Measurements from ENCODE around the gene WIPF3. TPM values are rescaled to one million over a fixed set of nuclear protein-coding genes. Genes with fewer than 3 reads are reported as not detected.
A peak's percentile ranks its signal among the peaks of the same experiment; 100 is the strongest.

WIPF3 gene
- total and polyA plus RNA-seq, 2 experiments from 2014 or later, result not detected

DNA sequence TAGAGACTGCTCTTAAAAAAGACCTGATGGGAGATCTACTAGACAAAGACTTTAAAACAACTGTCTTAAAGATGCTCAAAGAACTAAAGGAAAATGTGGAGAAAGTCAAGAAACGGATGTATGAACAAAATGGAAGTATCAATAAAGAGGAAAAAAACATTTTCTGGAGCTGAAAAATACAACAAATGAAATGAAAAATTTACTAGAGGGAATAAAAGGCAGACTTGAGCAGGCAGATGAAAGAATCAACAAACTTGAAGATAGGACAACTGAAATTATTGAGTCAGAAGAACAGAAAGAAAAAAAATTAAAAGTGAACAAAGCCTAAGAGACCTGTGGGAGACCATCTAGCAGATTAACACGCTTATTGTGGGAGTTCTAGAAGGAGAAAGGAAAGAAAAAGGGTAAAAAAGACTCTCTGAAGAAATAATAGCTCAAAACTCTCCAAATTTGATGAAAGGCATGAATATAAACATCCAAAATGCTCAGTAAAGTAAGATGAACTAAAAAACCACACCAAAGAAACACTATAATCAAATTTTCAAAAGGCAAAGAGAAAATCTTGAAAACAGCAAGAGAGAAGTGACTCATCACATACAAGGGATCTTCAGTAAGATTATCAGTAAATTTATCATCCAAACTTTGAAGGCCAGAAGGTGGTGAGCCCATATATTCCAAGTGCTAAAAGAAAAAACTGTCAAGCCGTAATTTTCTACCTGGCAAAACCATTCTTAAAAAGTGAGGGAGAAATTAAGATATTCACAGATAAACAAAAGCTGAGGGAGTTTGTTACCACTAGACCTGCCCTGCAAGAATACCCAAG lies 100.1 kb downstream of the WIPF3 start:
- no peak overlapping the region for H2AFZ ChIP-seq
- no peak overlapping the region for H3K9ac ChIP-seq
- H3K4me3 ChIP-seq, result no peak overlapping the region
- no peaks in the 10 kb centered on the region; the same call in 1 of the 2 replicates for H3K36me3 ChIP-seq (ENCODE audit: low read depth)
- H4K20me1 ChIP-seq (ENCODE audit: insufficient read depth), result no peaks in the 10 kb centered on the region
- H3K4me2 ChIP-seq (ENCODE audit: unreplicated experiment), result no peak overlapping the region
- no peaks in the 10 kb centered on the region for H3K9me3 ChIP-seq (ENCODE audit: low read depth)
- H3K27ac ChIP-seq, result no peak overlapping the region
- no peak for TF ChIP-seq EZH2phosphoT487 (IDR thresholded peaks at IDR 0.05; ENCODE audit: insufficient read depth, low read depth)
- TF ChIP-seq EZH2 (IDR thresholded peaks at IDR 0.05; ENCODE audit: insufficient read depth, poor library complexity, severe bottlenecking), result no peak
- DNase-seq, result no peak
- H3K79me2 ChIP-seq (ENCODE audit: insufficient read depth), result no peaks in the 10 kb centered on the region
- in situ Hi-C loops (cut with MboI), result no loop called here
- no peaks in the 10 kb centered on the region for H3F3A ChIP-seq (ENCODE audit: insufficient read depth)
- no peaks in the 10 kb centered on the region for H3K4me1 ChIP-seq (ENCODE audit: insufficient read depth)
- H3K27me3 ChIP-seq (replicated peaks; ENCODE audit: insufficient read depth), result no peaks in the 10 kb centered on the region
- H3K9me2 ChIP-seq (ENCODE audit: insufficient read depth), result no peaks in the 10 kb centered on the region
- WGBS, 2 experiments (ENCODE audit: low coverage in 1 of 2, low lambda C conversion rate in 2 of 2, missing lambda C conversion rate in 2 of 2), result 55 to 67% methylated on average over 3 of the region's 3 CpGs

DNA sequence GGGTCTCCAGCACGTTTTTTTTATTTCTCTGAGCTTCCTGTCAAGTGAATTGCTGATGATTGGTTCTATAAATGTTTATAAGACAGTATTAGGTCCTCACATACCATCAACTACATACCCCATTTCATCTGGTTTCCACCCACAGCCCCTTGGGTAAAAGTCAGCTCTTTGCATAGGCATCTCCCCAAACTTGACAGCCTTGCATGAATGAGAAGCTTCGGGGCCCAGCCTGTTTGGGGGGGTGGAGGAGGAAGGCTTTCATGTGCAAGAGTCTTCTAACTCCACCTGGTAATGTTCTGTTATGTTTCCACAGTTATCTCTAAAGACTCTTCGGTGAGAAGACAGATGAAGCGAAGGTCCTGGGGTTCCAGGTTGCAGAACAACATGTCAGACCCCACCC lies 107.9 kb downstream of the WIPF3 start:
- Histone ChIP-seq H3F3A (ENCODE audit: insufficient read depth) (no peaks in the 10 kb centered on the region), H3K4me2 (ENCODE audit: unreplicated experiment) (no peak overlapping the region), H3K4me3 (no peak overlapping the region), H2AFZ (no peak overlapping the region), H3K9ac (no peak overlapping the region), H3K36me3 (ENCODE audit: low read depth) (peaks cover 8% of the 10 kb centered on the region; the same call in 1 of the 2 replicates), H3K9me3 (ENCODE audit: low read depth) (no peaks in the 10 kb centered on the region), H3K4me1 (ENCODE audit: insufficient read depth) (no peaks in the 10 kb centered on the region), H3K9me2 (ENCODE audit: insufficient read depth) (no peaks in the 10 kb centered on the region), H3K27ac (no peak overlapping the region), H3K79me2 (ENCODE audit: insufficient read depth) (no peaks in the 10 kb centered on the region), H4K20me1 (ENCODE audit: insufficient read depth) (no peaks in the 10 kb centered on the region), H3K27me3 (replicated peaks; ENCODE audit: insufficient read depth) (no peaks in the 10 kb centered on the region)
- no peak for DNase-seq
- 72 to 77% methylated on average over 4 of the region's 4 CpGs for whole genome bisulfite sequencing, 2 experiments (ENCODE audit: low coverage in 1 of 2, low lambda C conversion rate in 2 of 2, missing lambda C conversion rate in 2 of 2)
- in situ Hi-C loops (cut with MboI), result loop anchor here (10.0 kb wide), 1 partner anchor 269 kb away; no protein-coding TSS in a partner anchor
- TF ChIP-seq EZH2 (IDR thresholded peaks at IDR 0.05; ENCODE audit: insufficient read depth, poor library complexity, severe bottlenecking), result no peak
- no peak for TF ChIP-seq EZH2phosphoT487 (IDR thresholded peaks at IDR 0.05; ENCODE audit: insufficient read depth, low read depth)

GRCh38 chr7:29915481-29916215 lies 109.3 kb downstream of the WIPF3 start:
- no peaks in the 10 kb centered on the region for H4K20me1 ChIP-seq (ENCODE audit: insufficient read depth)
- no peak overlapping the region for H3K4me3 ChIP-seq
- no peak overlapping the region for H3K4me2 ChIP-seq (ENCODE audit: unreplicated experiment)
- H3F3A ChIP-seq (ENCODE audit: insufficient read depth), result no peaks in the 10 kb centered on the region
- DNase-seq, result peak; percentile 33
- peaks cover 17% of the 10 kb centered on the region; the same call in 1 of the 2 replicates for H3K36me3 ChIP-seq (ENCODE audit: low read depth)
- in situ Hi-C loops (cut with MboI), result loop anchor here (10.0 kb wide), 1 partner anchor 271 kb away; no protein-coding TSS in a partner anchor
- TF ChIP-seq EZH2 (IDR thresholded peaks at IDR 0.05; ENCODE audit: insufficient read depth, poor library complexity, severe bottlenecking) (no peak), EZH2phosphoT487 (IDR thresholded peaks at IDR 0.05; ENCODE audit: insufficient read depth, low read depth) (no peak)
- H3K9me2 ChIP-seq (ENCODE audit: insufficient read depth), result no peaks in the 10 kb centered on the region
- no peaks in the 10 kb centered on the region for H3K27me3 ChIP-seq (replicated peaks; ENCODE audit: insufficient read depth)
- H3K9me3 ChIP-seq (ENCODE audit: low read depth), result no peaks in the 10 kb centered on the region
- 43 to 45% methylated on average over 7 of the region's 7 CpGs for WGBS, 2 experiments (ENCODE audit: low coverage in 1 of 2, low lambda C conversion rate in 2 of 2, missing lambda C conversion rate in 2 of 2)
- H3K4me1 ChIP-seq (ENCODE audit: insufficient read depth), result no peaks in the 10 kb centered on the region
- H3K9ac ChIP-seq, result no peak overlapping the region
- no peak overlapping the region for H3K27ac ChIP-seq
- no peak overlapping the region for H2AFZ ChIP-seq
- H3K79me2 ChIP-seq (ENCODE audit: insufficient read depth), result no peaks in the 10 kb centered on the region

DNA sequence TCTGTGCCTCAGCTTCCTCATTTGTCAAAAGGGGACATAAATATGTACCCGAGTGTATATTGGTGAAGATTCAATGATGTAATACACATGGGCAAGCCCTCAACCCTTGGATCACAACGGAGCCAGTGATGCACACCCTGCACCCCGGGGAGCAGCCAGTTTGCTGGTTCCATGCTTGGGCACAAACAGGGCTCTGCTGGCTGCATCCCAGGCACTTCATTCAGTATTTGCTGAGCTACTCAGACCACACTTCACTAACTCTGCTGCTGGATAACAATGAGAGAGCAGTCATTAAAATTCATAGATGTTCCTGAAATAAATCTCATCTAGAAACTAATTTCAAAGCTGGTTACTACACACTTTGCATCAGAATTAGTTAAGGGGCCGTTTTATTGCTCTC lies 111.3 kb downstream of the WIPF3 start:
- Histone ChIP-seq H3K9me2 (ENCODE audit: insufficient read depth) (no peaks in the 10 kb centered on the region), H3K27me3 (replicated peaks; ENCODE audit: insufficient read depth) (no peaks in the 10 kb centered on the region), H3K4me3 (no peak overlapping the region), H2AFZ (no peak overlapping the region), H3K9me3 (ENCODE audit: low read depth) (no peaks in the 10 kb centered on the region), H3K9ac (no peak overlapping the region), H3F3A (ENCODE audit: insufficient read depth) (no peaks in the 10 kb centered on the region), H3K4me2 (ENCODE audit: unreplicated experiment) (no peak overlapping the region), H3K27ac (no peak overlapping the region), H3K79me2 (ENCODE audit: insufficient read depth) (no peaks in the 10 kb centered on the region), H4K20me1 (ENCODE audit: insufficient read depth) (no peaks in the 10 kb centered on the region), H3K36me3 (ENCODE audit: low read depth) (peaks cover 27% of the 10 kb centered on the region; the same call in 1 of the 2 replicates), H3K4me1 (ENCODE audit: insufficient read depth) (no peaks in the 10 kb centered on the region)
- in situ Hi-C loops (cut with MboI), result loop anchor here (10.0 kb wide), 1 partner anchor 273 kb away; no protein-coding TSS in a partner anchor
- TF ChIP-seq EZH2phosphoT487 (IDR thresholded peaks at IDR 0.05; ENCODE audit: insufficient read depth, low read depth), result no peak
- TF ChIP-seq EZH2 (IDR thresholded peaks at IDR 0.05; ENCODE audit: insufficient read depth, poor library complexity, severe bottlenecking), result no peak
- 58 to 60% methylated on average over 4 of the region's 4 CpGs for WGBS, 2 experiments (ENCODE audit: low coverage in 1 of 2, low lambda C conversion rate in 2 of 2, missing lambda C conversion rate in 2 of 2)
- DNase-seq, result no peak

Measured in GM23248 (cell line).